Activated T-cell treated with anti-CD3 and anti-CD28 coated beads for 1 hour (primary cell): ENCODE data around the gene RFWD3.
"Not testable (repeated sequence)": the region's sequence is repeated elsewhere in the genome, so short reads cannot be mapped to it uniquely, and the experiment has no call there.

Source experiments
- DNase-seq: peaks from one replicate; pipeline ENCODE4 v3.0.0-alpha.2; 2020; ENCODE audit warnings: low read depth

RFWD3 gene

DNA sequence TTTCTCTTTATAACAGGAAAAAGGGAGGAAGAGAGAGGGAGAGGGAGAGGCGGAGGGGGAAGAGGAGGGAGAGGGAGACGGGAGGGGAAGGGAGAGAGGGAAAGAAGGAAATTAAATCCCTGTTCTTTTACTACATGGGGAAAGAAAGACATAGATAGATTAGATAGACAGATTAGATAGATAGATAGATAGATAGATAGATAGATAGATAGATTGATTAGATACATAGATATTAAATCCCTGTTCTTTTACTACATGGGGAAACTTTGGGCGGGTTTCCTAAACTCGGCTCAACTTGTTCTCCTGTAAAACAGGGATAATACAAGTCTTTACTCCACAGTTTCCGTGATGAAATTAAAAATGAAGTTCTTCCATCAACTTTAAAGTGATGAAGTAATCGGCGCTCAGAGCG lies 661 bp downstream of the RFWD3 start:
- no peak for DNase-seq

DNA sequence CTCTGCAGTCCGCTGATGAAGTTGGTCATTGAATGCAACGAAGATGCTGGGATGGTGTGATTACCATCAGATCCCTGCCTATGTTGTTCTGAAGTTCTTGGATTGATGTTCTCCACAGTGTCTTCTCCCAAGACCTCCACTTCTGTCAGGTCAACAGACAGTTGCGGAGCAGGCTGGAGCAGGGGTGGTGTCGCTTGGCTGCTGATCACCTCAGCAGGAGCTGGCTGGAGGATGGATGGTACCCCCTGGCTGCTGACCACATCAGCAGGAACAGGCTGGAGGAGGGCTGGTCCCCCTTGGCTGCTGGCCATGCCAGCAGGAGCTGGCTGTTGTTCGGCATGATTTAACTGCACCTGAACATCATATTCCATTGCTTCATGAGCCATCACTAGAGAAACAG lies 5.6 kb downstream of the RFWD3 start:
- DNase-seq, result no peak

DNA sequence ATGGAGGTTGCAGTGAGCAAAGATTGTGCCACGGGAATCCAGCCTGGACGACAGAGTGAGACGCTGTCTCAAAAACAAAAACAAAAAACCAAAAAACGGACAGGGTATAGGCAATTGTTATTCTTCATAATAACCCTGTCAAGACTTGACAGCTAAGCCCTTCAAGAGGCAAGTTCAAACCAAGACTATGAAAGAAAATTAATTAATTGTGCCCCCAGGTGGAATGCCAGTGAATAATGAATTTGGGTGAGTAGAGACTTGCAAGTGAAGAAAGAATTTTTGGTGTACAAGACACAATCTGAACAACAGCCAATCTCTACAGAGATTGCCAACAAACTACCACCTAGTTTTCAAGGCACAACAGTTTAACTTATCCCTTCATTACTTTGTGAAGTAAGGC lies 6.3 kb downstream of the RFWD3 start:
- no peak for DNase-seq

DNA sequence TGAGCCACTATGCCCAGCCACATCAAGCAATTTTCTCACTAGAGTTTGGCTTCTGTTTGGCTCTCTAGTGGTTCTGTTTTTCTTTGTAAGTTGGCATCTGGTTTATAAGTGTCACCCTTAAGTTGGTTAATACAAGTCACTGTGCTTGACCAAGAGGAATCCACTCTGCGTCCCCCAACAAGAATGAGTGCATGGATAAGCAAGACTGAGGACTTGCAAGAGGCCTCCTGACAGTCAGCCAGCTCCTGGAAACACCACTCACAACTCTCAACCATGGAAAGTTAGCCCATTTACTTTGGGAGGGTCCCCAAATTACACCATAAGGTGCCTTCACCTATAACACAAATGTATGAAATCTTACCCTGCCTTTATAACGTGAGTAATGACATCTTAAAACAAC lies 7.6 kb downstream of the RFWD3 start:
- DNase-seq, result no peak

DNA sequence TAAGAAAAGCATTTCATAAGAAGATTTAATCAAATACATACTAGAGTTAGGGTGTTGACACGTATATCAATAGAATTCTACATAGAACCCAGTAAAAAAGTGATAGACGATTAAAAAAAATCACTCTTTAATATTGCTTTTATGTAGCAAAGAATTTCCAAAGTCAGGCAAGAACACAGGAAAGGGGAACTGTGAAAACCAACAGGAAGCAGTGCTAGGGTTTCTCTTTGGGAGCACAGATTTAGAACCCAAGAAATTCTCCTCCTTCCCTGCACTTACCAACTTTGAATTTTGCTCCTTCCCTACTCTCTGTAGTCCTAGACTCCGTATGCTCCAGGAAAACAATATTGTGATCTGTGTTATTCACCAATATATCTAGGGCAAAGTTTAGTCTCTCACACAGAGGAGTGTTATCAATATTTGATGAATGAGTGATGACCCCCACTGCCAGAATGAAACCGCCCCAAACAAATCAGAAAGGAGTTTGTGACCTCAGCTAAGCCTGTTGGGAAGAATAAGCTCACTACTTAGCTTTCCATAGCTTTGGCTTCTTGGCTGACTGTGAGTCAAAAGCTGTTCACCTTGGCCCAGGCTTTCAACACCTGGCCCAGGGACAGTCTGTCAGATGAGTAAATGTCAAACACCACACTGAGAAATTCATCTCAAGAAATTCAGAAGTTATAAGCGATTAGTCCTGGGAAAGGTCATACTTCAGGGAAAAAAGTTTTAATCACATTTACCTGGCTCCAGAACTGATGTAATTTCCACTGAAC lies 8.6 kb downstream of the RFWD3 start:
- DNase-seq, result no peak

DNA sequence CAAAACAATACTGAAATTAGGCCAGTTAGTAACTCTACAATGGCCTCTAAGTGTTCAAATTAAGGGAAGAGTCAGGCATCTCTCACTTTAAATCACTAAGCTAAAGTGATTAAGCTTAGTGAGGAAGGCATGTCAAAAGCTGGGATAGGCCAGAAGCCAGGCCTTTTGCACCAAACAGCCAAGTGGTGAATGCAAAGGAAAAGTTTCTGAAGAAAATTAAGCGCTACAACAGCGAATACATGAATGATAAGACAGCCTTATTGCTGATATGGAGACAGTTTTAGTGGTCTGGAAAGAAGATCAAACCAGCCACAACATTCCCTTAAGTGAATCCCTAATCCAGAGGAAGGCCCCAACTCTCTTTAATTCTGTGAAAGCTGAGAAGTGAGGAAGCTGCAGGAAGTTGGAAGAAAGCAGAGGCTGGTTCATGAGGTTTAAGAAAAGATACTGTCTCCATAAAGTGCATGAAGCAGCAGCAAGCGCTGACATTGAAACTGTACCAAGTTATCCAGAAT lies 12.1 kb downstream of the RFWD3 start:
- DNase-seq, result no peak

DNA sequence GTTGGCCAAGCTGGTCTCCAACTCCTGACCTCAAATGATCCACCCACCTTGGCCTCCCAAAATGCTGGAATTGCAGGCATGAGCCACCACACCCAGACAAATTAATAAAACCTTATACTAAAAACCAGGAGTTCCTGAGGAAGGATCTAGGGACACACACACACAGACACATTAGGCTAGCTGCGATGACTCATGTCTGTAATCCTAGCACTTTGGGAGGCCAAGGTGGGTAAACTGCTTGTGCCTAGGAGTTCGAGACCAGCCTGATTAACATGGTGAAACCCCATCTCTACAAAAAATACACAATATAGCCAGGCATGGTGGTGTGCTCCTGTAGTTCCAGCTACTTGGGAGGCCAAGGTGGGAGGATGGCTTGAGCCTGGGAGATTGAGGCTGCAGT lies 13.8 kb downstream of the RFWD3 start:
- not testable (repeated sequence) for DNase-seq

DNA sequence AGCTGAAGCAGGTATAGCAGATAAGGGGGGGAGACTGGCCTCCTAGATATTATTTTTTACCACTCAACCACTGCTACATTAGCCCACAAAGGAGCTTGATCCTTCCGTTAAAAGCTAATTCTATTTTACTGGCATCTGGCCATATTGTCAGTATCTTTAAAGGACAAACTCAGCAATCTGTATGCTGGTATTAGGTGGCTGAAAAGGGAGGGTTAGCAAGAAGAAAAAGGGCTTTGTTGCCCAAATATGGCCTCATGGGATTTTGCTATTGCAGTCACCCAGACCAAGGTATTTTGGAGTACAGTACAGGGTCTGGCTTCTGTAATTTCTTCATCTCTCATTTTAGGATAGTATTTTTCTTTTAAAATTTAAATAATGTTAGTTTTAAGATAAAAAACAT lies 14.4 kb downstream of the RFWD3 start:
- DNase-seq, result no peak

DNA sequence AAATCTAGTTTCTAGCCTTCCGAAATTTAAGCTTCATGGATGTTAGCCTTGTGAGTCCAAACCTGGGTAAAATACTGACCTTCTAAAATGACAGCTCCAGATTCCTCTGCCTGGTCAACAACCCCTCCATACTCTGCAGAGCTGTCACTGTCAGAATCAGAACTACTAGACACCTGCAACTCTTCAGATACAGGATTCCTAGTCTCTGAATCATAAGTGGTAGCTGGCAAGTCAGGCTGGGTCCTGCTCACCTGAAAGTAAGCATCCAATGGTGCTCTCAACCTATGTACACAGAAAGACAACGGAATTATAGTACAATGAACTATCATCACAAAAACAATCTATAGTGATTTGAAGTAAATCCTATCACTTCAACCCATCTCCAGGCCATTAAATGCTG lies 14.8 kb downstream of the RFWD3 start:
- DNase-seq, result no peak

DNA sequence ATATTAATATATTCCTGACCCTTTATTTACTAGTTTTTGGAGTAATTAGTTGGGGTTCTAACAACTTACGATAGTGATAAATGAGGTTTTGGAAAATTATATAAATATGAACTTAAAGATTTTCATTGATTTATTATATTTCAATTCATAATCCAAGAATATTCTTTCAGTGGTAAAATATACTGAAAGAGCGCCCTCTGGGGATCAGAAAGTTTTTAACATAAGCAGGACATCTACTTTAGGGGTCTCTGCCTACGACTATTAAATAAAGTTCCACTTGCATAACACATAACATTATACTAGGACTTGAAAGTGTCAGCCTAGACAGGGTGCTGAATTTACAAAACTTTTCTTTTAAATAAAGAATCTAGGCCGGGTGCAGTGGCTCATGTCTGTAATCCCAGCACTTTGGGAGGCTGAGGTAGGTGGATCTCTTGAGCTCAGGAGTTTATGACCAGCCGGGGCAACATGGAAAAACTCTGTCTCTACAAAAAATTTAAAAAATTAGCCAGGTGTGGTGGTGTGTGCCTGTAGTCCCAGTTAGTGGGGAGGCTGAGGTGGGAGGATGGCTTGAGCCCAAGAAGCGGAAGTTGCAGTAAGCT lies 15.6 kb downstream of the RFWD3 start:
- no peak for DNase-seq

DNA sequence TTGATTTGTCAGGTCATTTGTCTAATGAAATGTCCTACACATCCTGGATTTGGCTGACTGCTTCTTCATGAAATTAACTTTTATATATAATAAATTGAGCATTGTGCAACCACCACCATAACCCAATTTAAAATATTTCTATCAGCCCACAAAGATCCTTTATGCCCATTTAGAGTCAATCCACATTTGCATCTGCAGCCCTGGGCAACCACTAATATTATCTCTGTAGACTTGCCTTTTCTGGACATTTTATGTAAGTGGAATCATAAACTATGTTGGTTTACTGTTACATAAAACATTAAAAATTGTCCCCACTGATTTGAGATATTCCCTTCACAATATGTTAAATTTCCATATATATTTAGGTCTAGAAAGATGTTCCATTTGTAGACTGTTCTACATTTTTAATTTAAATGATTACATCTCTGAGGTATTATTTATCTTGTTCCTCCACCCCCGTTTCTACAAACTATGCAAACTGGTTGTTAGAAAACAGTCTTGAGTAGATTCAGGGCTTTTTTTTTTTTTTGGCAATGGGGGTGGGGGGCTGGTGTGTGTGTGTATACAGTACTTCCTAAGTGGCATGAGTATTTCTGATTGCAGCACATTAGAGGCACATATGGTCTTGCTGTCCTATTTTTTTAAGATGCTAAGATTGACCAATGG lies 16.7 kb downstream of the RFWD3 start:
- no peak for DNase-seq

DNA sequence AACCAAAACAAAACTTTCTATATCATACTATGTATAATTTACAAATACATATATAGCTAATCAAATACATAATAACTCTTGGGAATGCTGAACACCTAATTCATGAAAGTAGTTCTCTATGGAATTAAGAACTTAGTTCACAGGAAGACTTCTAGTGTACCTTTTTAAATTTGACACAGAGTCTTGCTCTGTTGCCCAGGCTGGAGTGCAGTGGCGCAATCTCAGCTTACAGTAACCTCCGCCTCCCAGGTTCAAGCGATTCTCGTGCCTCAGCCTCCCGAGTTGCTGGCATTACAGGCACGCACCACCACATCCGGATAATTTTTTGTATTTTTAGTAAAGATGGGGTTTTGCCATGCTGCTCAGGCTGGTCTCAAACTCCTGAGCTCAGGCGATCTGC lies 24.7 kb downstream of the RFWD3 start:
- no peak for DNase-seq

DNA sequence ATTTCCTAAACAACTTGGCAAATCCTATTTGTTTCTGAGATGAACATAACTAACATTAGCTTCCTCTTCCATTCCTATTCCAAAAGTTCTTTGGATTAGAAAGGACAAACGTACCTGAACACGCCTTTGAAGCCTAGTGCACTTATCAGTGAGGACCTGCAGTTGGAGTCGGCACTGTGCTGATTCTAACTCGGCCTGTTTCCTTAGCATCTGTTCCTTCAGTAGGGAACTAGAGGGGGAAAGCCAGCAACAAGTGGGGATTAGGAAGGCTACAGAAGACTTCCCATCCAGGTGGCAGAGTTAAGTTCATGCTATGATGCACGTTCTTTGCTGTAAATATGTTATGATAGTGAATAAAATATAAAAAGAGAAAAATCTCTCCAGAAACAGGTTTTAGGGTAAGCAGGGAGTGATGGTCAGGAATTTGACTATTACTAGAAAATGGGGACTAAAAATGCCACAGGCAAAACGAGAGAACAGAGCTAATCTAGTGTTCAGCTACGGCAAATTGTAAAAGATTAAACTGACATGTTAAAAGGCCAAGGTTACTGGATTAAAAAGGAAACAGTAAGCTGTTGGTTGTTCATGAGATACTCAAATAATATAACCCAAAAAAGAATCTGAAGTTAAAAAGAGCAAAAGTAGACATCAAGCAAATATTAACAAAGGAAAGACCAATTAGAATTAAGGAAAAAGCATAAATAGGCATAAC lies 28.8 kb downstream of the RFWD3 start:
- DNase-seq, result no peak

DNA sequence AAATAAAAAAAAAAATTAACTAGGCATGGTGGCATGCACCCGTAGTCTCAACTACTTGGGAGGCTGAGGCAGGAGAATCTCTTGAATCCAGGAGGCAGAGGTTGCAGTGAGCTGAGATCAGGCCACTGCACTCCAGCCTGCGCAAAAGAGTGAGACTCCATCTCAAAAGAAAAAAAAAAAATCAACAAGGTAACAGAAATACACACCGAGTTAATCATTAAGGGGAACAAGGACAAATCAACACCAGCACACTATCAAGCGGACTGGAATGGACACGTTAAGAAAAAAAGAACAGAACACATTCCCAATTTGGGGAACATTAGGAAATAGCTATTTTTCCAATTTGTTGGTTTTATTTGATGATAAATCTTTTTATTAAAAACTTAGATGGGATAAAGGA lies 31.4 kb downstream of the RFWD3 start:
- DNase-seq, result no peak

DNA sequence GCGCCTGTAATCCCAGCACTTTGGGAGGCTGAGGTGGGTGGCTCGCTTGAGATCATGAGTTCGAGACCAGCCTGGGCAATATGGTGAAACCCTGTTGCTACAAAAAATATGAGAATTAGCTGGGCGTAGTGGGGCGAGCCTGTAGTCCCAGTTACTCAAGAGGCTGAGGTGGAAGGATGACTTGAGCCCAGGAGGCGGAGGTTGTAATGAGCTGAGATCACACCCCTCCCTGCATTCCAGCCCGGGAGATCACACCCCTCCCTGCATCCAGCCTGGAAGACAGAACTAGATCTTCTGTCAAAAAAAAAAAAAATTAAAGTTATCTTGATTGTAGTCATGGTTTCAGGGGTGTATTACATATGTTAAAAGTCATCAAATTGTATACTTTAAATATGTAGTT lies 33.0 kb downstream of the RFWD3 start:
- no peak for DNase-seq

DNA sequence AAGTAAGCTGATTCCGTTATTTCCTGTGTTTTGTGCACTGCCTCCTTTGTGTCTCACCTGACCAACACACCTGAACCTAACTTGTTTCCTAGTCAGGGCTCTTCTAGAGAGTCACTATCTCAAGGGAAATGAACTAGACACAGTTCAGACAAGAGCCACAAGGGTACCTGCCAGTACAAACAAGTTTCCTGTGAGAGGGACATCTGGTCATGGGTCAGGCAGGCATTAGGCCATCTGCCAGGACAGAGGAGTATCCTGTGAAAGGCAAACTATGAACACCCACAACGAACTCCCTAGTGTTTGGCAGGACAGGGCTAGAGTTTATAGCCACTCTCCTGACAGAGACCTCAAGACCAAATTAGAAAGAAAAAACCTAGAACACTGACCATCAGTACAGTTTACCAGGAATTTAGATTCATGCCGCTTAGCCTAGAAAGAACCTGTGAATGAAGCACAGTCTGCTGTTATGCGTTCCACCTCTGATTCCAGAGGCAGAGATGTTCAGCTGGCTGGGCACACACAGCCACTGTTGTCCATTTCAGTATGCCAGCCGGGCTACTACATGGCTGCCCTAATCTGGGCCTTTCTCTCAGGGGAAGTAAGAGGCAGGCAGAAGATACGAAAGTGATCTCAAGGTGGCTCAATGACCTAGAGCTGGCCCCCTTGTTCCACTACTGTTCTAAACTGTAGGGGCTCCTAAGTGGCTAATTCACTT lies 39.0 kb downstream of the RFWD3 start:
- DNase-seq, result no peak

DNA sequence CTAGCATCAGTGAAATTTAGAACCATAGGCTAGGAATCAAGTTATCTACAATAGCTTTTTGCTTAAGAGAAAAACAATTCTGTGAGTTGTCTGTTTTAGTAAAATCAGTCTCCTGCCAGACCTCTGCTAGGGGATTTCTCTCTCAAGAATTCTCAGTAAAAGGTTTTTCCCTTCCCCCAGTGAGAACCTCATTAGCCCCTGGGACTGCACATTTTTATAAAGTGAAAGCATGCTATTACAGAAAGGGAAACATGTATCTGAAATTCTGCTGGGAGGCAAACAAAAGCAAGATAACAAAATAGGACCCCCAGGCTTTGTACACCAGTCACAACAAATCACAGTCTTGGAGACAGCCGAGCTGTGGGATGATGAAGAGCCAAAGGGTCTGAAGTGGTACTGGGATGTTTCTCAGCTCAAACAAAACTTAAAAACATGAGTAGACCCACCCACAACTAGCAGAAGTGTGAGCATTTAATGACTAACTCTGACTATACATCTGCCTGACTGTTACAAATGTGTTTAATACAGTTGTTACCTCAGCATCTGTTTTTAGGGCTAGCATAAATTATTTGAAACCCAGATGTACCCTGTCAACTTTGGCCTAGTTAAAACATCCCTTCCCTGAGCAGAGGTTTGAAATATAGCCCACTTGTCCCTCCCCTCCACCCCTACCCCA lies 39.8 kb downstream of the RFWD3 start:
- DNase-seq, result no peak

DNA sequence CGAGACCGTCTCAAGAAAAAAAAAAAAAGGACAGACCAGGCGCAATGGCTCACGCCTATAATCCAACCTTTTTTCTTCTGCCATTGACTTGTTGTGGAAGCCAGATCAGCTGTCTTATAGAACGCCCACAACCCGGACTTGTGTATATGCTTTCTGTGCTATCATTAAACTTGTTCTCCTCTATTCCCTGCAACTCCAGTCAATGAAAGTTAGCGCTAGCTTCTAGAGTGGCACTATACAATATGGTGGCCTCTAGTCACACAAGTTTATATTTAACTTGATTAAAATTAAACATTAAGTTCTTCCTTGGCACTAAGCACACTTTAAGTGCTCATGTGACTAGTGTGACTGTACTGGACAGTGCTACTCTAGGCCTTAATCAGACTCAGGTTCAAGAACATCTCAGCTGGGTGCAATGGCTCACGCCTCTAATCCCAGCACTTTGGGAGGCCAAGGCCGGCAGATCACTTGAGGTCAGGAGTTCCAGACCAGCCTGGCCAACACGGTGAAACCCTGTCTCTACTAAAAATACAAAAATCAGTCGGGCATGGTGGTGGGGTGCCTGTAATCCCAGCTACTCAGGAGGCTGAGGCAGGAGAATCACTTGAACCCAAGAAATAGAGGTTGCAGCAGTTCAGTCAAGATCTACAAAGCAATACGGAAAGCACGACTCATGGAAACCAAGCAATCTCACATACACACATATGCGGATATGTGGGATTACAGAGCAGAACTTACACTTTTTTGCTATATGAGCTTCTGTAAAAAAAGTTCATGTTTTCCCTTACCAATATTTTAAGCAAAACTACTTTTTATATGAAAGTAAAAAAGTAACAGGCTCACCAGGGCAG lies 41.0 kb downstream of the RFWD3 start:
- no peak for DNase-seq

DNA sequence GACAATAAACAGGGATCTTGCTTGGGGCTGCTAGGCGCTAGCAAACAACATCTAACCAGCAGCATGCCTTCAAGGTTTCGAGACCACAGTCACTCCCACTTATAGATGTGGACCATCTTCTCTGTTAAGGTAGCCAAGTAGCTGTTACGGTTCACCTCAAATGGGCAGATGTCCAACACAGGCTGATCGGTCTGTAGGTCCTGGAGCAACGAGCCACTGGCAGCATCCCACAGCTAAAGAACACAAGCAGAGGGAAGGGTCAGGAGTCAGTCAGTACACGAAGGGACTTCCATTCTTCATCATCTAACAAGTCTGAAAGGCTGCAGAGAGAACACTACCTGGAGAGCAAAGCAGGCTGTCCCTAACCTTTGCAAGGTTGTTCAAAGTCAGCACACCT lies 42.8 kb downstream of the RFWD3 start:
- no peak for DNase-seq

DNA sequence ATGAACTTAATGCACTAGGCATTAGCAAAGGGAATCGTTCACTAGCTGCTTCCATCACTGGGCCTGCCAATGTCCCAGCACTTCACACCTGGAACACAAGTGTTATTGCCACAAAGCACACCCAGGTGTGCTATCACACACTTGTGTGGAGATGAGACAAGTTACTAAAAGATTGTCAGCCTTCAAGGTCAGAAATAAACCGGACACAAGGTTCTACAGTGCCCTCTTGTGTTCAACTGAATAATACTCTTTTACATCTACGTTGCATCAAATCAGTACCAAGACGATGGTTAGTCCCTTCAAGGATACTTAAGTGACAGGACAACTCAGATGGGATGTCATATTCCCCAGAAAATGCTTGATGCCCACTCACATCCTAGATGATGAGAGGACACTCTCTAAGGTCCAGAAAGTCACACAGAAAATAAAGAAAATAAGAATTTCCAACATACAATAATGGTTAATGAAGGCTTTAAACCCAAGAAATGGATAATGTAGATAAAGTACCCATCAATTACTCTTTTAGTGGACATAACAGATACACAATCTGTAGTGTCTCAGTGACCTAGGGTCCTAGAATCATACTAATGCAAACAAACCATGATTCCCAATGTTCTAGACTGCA lies 43.4 kb downstream of the RFWD3 start:
- no peak for DNase-seq
